UCSD-AML1 (cell line): Measurements from ENCODE around the gene MARCHF3.
"Not testable (repeated sequence)": the region's sequence is repeated elsewhere in the genome, so short reads cannot be mapped to it uniquely, and the experiment has no call there.

Experiments used
- DNase-seq: peaks from one replicate; lab custom pipeline; 2025; ENCODE audit not compliant: unreplicated experiment; lab: John Stamatoyannopoulos, UW

MARCHF3 gene

DNA sequence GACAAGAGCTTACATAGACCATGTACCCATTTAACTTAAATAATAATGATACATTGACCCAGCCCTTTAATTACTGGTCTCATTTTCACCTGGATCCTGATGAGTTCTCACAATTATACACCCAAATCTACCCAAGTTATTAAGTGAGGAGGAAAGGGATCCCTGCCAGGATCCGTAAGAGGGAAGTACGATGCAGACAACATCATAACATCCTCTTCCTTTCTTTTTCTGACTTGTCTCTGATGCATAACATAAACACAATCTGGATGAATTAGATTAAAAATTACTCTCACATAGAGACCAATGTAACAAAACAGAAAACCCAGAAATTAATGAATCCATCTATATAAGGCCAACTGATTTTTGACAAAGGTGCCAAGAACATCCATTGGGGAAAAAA, 17.0 kb downstream of the MARCHF3 start:
- no peak for DNase-seq

GRCh38 chr5:127012916-127013315, 17.4 kb downstream of the MARCHF3 start:
- no peak for DNase-seq

- peak; percentile 21 for DNase-seq
These were observed 18.3 kb downstream of the MARCHF3 start for GRCh38 chr5:127011961-127012644.

DNA sequence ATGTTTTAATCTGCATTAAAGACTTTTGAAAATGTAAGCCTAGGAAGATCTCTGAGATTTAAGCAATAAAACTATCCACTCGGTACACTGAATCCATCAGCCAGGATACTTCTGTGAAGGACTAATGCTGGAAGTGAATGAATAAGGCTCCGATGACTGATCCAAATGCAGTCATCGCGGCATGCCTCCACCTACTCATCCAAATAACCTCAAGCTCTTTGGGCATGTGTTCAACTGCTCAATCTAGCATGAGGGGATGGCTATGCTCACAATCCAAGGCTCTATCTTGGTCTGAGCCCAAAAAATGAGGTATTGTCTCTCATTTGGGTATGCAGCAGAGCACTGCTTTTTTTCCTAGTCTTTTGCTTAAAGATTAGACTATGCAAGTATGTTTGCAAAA, 19.2 kb downstream of the MARCHF3 start:
- no peak for DNase-seq

DNA sequence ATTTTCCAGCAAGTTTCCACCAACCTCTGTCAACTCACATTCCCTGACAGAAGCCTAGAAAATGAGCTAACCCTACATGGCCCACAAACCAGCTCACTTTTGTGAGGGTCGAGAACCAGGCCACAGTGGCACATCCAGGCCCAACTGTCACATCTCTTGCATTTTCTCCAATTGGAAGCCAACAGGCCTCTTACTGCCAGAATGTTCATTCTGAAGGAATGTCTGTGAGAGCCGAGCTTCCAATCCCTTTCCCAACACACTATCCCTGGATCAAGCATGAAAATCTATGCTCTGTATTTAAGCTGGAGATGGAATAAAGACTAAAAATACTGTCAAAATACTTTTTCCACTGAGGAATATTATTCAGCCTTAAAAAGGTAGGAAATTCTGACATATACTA, 20.0 kb downstream of the MARCHF3 start:
- DNase-seq: no peak

DNA sequence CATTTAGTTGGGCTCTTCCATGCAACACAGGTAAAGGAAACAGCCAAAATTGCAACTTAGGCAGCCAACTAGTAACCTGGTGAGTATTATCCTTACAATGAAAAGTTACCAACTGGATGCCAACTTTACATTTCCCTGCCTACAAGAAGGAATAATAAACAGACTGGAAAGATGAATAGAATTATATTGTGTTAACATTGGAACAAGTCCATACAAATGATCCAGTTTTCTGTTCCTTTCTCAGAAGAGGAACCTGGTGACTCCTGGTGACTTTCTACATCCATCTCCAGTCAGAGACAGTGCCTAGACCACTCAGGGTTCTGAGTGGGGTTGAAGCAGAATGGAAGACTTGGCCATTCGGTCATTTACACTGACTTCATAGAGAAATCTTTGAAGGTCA, 20.6 kb downstream of the MARCHF3 start:
- DNase-seq: no peak

GRCh38 chr5:127008300-127008975, 21.9 kb downstream of the MARCHF3 start:
- no peak for DNase-seq

- DNase-seq: no peak
These were observed 22.8 kb downstream of the MARCHF3 start for GRCh38 chr5:127007522-127007921.

DNA sequence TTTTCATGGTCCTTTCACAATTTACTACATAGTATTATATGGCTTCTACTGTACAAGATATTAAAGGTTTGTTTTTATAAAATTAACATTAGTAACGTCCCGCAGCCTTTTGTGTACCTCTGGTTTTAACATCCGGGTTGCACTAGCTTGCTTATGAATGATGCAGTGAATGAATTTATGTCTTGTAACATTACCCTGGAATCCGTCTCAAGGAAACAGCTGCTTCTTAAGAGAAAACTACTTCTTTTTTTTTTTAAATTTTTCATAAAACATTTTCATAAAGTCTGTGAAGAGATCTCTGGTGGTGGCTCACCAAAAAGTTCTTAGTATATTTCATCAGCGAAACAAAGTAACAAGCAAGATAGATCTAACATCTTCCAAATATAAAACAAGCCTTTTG, 23.6 kb downstream of the MARCHF3 start:
- DNase-seq: no peak

DNA sequence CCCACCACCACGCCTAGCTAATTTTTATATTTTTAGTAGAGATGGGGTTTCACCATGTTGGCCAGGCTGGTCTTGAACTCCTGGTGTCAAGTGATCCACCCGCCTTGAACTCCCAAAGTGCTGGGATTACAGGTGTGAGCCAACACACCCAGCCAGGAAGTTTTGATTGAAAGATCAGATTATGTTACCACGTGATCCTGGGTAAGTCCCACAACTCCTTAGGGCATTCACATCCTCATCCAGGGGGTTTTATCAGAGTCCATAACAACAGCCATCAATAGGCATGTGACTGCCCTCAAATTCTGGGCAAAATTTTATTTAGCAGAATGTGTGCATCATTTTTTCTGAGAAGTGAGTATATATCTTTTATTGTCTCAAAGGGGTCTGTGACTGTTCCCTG, 25.1 kb downstream of the MARCHF3 start:
- DNase-seq: not testable (repeated sequence)

DNA sequence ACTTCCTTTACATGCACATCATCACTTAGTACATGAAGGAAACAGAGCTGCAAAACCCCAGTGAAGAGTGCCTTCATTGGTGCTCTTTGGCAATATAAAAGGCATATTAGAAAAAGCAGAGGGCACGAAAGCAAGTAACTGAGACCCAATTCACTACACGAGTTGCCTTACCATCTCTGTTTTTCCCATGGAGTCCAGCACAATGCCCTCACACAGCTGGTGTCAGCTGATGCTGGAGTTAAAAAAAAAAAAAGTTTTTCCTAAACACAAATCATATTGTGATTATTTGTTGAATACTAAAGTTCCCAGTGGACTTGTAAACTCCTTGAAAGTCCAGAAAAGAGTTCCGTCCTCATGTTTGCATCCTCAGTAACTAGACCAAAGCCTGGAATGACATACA, 25.6 kb downstream of the MARCHF3 start:
- no peak for DNase-seq

DNA sequence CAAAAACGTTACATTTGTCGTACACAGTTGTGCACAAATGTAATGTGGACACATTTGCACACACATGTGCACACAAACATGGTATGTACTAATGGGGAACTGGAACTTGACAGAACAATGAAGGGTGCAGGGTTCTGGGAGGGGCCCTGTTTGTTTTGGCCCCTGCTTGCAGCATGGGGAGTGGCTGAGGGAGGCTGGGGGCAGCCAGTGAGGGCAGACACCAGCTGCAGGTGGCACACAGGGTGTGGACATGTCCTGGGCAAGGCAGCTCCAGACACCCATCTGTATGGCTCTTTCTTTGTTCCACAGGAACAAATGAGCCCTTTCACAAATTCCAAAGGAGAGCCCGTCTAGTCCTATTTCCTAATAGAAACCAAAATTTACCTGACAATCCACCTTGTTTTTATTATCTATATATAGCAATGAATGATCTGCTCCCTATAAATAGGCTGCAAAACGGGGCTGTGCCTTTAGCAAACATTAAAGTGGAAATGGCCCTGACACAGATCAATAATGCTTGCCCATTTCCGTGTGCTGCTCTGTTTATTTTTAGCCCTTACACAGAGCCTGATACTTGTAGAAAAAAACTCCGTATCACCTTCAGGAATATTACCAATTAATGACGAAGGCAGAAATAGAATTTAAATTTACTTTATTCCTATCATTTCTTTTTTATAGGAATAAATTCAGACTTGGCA, 26.4 kb downstream of the MARCHF3 start:
- DNase-seq: no peak

GRCh38 chr5:127002390-127002789, 28.0 kb downstream of the MARCHF3 start:
- no peak for DNase-seq

GRCh38 chr5:127001621-127002296, 28.6 kb downstream of the MARCHF3 start:
- DNase-seq: no peak

DNA sequence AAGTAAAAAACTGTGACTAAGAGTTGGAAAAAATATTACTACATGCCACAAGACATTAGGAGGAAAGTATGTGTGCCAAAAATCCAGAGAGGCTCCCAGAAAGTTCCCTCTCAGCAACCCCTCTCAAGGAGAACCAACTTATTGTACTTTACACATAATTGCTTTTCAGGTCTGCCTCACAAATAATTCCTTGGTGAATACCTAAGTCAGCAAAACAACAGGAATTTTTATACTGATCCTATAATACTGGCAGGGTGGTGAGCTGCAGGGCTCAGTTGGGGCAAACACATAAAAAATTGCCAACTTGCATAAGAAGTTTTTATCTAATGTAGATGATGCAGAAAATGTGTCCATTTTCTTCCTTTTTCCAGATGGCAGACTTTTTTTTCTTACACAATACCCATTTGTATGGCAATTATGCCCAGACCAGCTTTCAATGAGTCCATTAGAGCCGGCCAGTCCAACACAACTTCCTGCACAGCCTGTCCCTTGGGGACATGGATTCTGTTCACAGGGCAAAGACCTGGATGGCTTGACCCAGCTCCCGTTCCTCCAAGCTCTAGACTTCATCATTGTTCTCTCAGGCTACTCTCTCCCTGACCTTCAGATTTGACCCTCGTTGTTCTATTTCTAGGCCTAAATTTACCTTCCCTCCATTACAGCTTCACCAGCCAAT, 31.3 kb downstream of the MARCHF3 start:
- DNase-seq: no peak

DNA sequence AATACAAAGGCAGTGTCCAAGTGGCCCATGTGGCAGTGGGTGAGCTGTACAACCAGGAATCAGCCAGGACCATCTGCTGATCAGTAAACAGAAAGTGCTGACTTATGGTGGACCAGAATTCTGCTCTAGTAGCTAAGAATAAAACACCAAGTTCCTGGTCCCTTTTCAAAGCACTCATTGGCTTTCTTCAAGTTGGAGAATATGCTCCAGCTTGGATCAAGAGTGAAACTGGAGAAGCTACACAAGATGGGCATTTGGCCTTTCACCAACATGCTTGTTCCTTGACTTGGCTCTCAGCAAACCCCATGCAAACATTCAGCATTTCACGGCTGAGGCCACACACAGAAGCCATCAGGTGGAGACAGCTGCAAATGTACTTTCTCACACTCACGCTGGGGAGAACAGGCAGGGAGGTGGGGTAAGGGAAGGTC, 32.1 kb downstream of the MARCHF3 start:
- DNase-seq: no peak

GRCh38 chr5:126995689-126996088, 34.7 kb downstream of the MARCHF3 start:
- no peak for DNase-seq

- DNase-seq: no peak
These were observed 35.3 kb downstream of the MARCHF3 start for GRCh38 chr5:126995039-126995438.

GRCh38 chr5:126994485-126994884, 35.9 kb downstream of the MARCHF3 start:
- no peak for DNase-seq

DNA sequence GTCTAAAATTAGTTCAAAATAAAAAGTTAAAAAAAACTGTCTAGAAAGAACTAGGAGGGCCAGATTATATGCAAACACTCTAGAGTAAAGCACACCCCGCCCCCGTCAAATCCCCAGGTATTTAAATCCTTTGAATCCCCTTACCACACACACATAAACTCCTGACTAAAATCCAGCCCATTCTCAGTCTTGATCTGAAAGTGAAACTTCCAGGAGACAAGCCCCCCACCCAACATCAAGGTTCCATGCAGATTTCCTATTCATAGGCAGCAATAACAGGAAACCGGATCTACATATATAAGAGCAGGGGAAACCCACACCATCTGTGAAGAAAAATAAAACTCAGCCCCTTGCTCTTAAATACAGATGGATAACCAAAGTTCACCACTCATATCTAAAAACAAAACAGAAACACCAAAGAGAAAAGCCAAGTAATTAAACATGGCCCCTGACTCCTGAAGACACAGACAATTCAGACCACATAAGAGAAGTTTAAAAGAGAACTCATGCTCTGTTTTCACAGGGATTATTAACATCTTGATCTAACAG, 42.3 kb downstream of the MARCHF3 start:
- DNase-seq: peak; percentile 18
